H1 (cell line): ENCODE measurements around the gene LPIN2. TPM values are rescaled to one million over a fixed set of nuclear protein-coding genes. Genes with fewer than 3 reads are reported as not detected.

Experiments
- CTCF ChIA-PET: fragments of 300-600 bp; sonication (Branson Sonifier 250); formaldehyde crosslinking; loops from one replicate; lab custom pipeline; 2021; ENCODE audit not compliant: partially characterized antibody; lab: Charles Lee
- POLR2A ChIA-PET: fragments of 300-600 bp; sonication (Branson Sonifier 250); formaldehyde crosslinking; loops from one replicate; lab custom pipeline; 2021; ENCODE audit warnings: inconsistent platforms; ENCODE audit not compliant: partially characterized antibody; lab: Charles Lee
- DNase-seq, 2 experiments: peaks; one replicate each; pipeline versions ENCODE4 v3.0.0 to v3.0.0-alpha.2; 2010 to 2022; ENCODE audit warnings: low spot score in 2 of 2, low read depth in 1 of 2, mixed read lengths in 1 of 2
- FAIRE-seq: peaks from 2 replicates; lab custom pipeline; 2011; peaks lifted over from hg19 to GRCh38; lab: Jason Lieb, UNC
- H2AFZ ChIP-seq: 2 replicates; pipeline ENCODE4 v1.8.1; 2012; ENCODE audit warnings: low read length, inconsistent platforms
- H2AK5ac ChIP-seq: 2 replicates; pipeline ENCODE4 v1.6.1; 2013; ENCODE audit warnings: low read depth, low read length
- H2BK120ac ChIP-seq: replicated peaks from 2 replicates; pipeline ENCODE3; 2013; ENCODE audit warnings: low read depth, low read length, inconsistent platforms
- H2BK12ac ChIP-seq: 2 replicates; pipeline ENCODE4 v1.6.1; 2013; ENCODE audit warnings: low read depth, low read length
- H2BK15ac ChIP-seq: 2 replicates; pipeline ENCODE4 v1.6.1; 2013; ENCODE audit warnings: low read length
- H2BK20ac ChIP-seq: 2 replicates; pipeline ENCODE4 v1.6.1; 2013; ENCODE audit warnings: low read length
- H2BK5ac ChIP-seq: 2 replicates; pipeline ENCODE4 v1.6.1; 2013; ENCODE audit warnings: low read depth, low read length
- H3K14ac ChIP-seq: 2 replicates; pipeline ENCODE4 v1.6.1; 2013; ENCODE audit warnings: inconsistent platforms; ENCODE audit not compliant: insufficient read length
- H3K18ac ChIP-seq: 2 replicates; pipeline ENCODE4 v1.6.1; 2013; ENCODE audit warnings: low read length; ENCODE audit errors: extremely low read depth
- H3K23ac ChIP-seq: 2 replicates; pipeline ENCODE4 v1.6.1; 2013; ENCODE audit warnings: inconsistent platforms; ENCODE audit not compliant: insufficient read length
- H3K23me2 ChIP-seq: 2 replicates; pipeline ENCODE4 v1.6.1; 2013; ENCODE audit warnings: low read depth, low read length
- H3K27ac ChIP-seq: 2 replicates; pipeline ENCODE4 v1.6.1; 2011; ENCODE audit warnings: low read depth, low read length, inconsistent platforms
- H3K27me3 ChIP-seq, 4 experiments: replicated peaks in 1 of 4; 1 replicate in 1 of 4; 2 replicates in 3 of 4; pipeline versions ENCODE4 v1.6.1 to v1.8.1; 2011 to 2013; ENCODE audit warnings: low read length in 3 of 4, mild to moderate bottlenecking in 3 of 4, inconsistent platforms in 2 of 4, mixed read lengths in 2 of 4, moderate library complexity in 1 of 4; ENCODE audit not compliant: control insufficient read depth in 3 of 4, insufficient read depth in 3 of 4; ENCODE audit errors: extremely low read depth in 1 of 4
- H3K36me3 ChIP-seq, 4 experiments: 2 replicates each; pipeline versions ENCODE4 v1.6.1 to v1.8.1; 2011 to 2013; ENCODE audit warnings: mild to moderate bottlenecking in 4 of 4, low read length in 3 of 4, moderate library complexity in 2 of 4, control low read depth in 1 of 4, inconsistent platforms in 1 of 4; ENCODE audit not compliant: insufficient read depth in 4 of 4, control insufficient read depth in 2 of 4
- H3K4ac ChIP-seq: replicated peaks from 2 replicates; pipeline ENCODE3; 2013; ENCODE audit warnings: low read length, low read depth, mixed read lengths, inconsistent platforms; ENCODE audit not compliant: insufficient read length
- H3K4me1 ChIP-seq, 4 experiments: replicated peaks in 1 of 4; 1 replicate in 1 of 4; 2 replicates in 3 of 4; pipeline versions ENCODE4 v1.6.1 to v1.8.1; 2011 to 2013; ENCODE audit warnings: low read length in 3 of 4, inconsistent platforms in 2 of 4, mixed read lengths in 1 of 4; ENCODE audit not compliant: insufficient read depth in 4 of 4, control insufficient read depth in 3 of 4
- H3K4me2 ChIP-seq, 2 experiments: 2 replicates each; pipeline versions ENCODE4 v1.6.1 to v1.8.1; 2011 to 2013; ENCODE audit warnings: low read depth in 2 of 2, low read length in 2 of 2, control low read depth in 1 of 2, inconsistent platforms in 1 of 2, mild to moderate bottlenecking in 1 of 2; ENCODE audit not compliant: insufficient read depth in 1 of 2
- H3K4me3 ChIP-seq, 4 experiments: fragments of 200-600, 300-600 bp in 1 of 4; sonication (generic), shearing (Covaris generic), sonication (Bioruptor Twin) in 1 of 4; 2 replicates each; pipeline versions ENCODE4 v1.5.1 to v1.8.1; 2011 to 2016; ENCODE audit warnings: low read length in 4 of 4, low read depth in 3 of 4, control low read depth in 2 of 4, inconsistent platforms in 2 of 4, mild to moderate bottlenecking in 2 of 4, mixed read lengths in 1 of 4, moderate library complexity in 1 of 4; ENCODE audit not compliant: insufficient read depth in 2 of 4; ENCODE audit errors: extremely low read depth in 1 of 4
- H3K56ac ChIP-seq: replicated peaks from 2 replicates; pipeline ENCODE3; 2013; ENCODE audit warnings: low read depth, mild to moderate bottlenecking, mixed read lengths, low read length, inconsistent platforms; ENCODE audit not compliant: insufficient read length
- H3K79me1 ChIP-seq: 2 replicates; pipeline ENCODE4 v1.6.1; 2013; ENCODE audit warnings: low read depth, low read length, control low read depth
- H3K79me2 ChIP-seq, 2 experiments: 2 replicates each; pipeline versions ENCODE4 v1.6.1 to v1.8.1; 2012 to 2013; ENCODE audit warnings: low read length in 2 of 2, mild to moderate bottlenecking in 2 of 2, inconsistent platforms in 1 of 2; ENCODE audit not compliant: insufficient read depth in 2 of 2, control insufficient read depth in 1 of 2
- H3K9ac ChIP-seq, 4 experiments: replicated peaks in 1 of 4; 1 replicate in 1 of 4; 2 replicates in 3 of 4; pipeline versions ENCODE4 v1.6.1 to v1.8.1; 2011 to 2013; ENCODE audit warnings: low read depth in 3 of 4, low read length in 3 of 4, control low read depth in 2 of 4, mild to moderate bottlenecking in 2 of 4, moderate library complexity in 2 of 4, inconsistent platforms in 1 of 4; ENCODE audit errors: extremely low read depth in 1 of 4
- H3K9me3 ChIP-seq, 2 experiments: 2 replicates each; pipeline versions ENCODE4 v1.6.1 to v1.8.1; 2012 to 2013; ENCODE audit warnings: mild to moderate bottlenecking in 2 of 2, moderate library complexity in 2 of 2, control low read depth in 1 of 2, inconsistent platforms in 1 of 2, low read depth in 1 of 2, low read length in 1 of 2, mixed read lengths in 1 of 2; ENCODE audit not compliant: insufficient read depth in 2 of 2
- H4K20me1 ChIP-seq, 2 experiments: replicated peaks in 1 of 2; 2 replicates each; pipeline versions ENCODE3 to v1.8.1; 2011 to 2013; ENCODE audit warnings: inconsistent platforms in 2 of 2, low read length in 2 of 2, mild to moderate bottlenecking in 1 of 2; ENCODE audit not compliant: insufficient read depth in 2 of 2, control insufficient read depth in 1 of 2
- H4K5ac ChIP-seq: 2 replicates; pipeline ENCODE4 v1.6.1; 2013; ENCODE audit warnings: low read length, low read depth, mixed read lengths, inconsistent platforms; ENCODE audit not compliant: insufficient read length
- H4K8ac ChIP-seq: 2 replicates; pipeline ENCODE4 v1.8.0; 2013; ENCODE audit warnings: mild to moderate bottlenecking, moderate library complexity, low read length, inconsistent platforms; ENCODE audit not compliant: insufficient read depth; ENCODE audit errors: extremely low read depth
- H4K91ac ChIP-seq: replicated peaks from 2 replicates; pipeline ENCODE3; 2013; ENCODE audit warnings: low read length, mixed read lengths, inconsistent platforms; ENCODE audit not compliant: insufficient read length
- ATF3 ChIP-seq: IDR thresholded peaks from 2 replicates; pipeline ENCODE4 v1.6.1; 2011; ENCODE audit warnings: low read depth, mild to moderate bottlenecking, low read length; ENCODE audit not compliant: insufficient read depth
- CHD2 ChIP-seq: IDR thresholded peaks from 2 replicates; pipeline ENCODE4 v1.6.1; 2012; ENCODE audit warnings: low read length, improper control_type of control experiment
- CTBP2 ChIP-seq: IDR thresholded peaks from 2 replicates; pipeline ENCODE4 v1.7.0; 2011; ENCODE audit warnings: borderline replicate concordance, mild to moderate bottlenecking, moderate library complexity, mixed read lengths, low read length; ENCODE audit not compliant: insufficient read depth, insufficient read length
- E2F6 ChIP-seq: IDR thresholded peaks from 2 replicates; pipeline ENCODE4 v1.6.1; 2012; ENCODE audit warnings: inconsistent platforms
- GTF2F1 ChIP-seq: IDR thresholded peaks from 2 replicates; pipeline ENCODE4 v1.6.1; 2012; ENCODE audit warnings: low read depth, low read length, improper control_type of control experiment, borderline replicate concordance
- MAX ChIP-seq: IDR thresholded peaks from 2 replicates; pipeline ENCODE4 v1.6.1; 2012; ENCODE audit warnings: inconsistent platforms
- TAF7 ChIP-seq: optimal IDR thresholded peaks from 2 replicates; pipeline ENCODE3; 2011; ENCODE audit warnings: low read depth, mild to moderate bottlenecking, inconsistent platforms, low read length, moderate library complexity, borderline replicate concordance
- USF2 ChIP-seq: IDR thresholded peaks from 2 replicates; pipeline ENCODE4 v1.6.1; 2011; ENCODE audit warnings: low read length, improper control_type of control experiment
- polyA plus RNA-seq, 7 experiments: library from polyadenylated mRNA; depleted of rRNA in 3 of 7; stranded (reverse) in 5 of 7; unstranded in 2 of 7; fragments of >200 nt in 5 of 7; fragments of 200-250 nt in 2 of 7; gene quantifications; 1 replicate in 5 of 7; 2 replicates in 1 of 7; 4 replicates in 1 of 7; pipeline versions ENCODE4 v1.2.1 to v1.2.3, GENCODE V29; 2011 to 2013; ENCODE audit warnings: missing spikeins in 2 of 7, mixed read lengths in 2 of 7
- total RNA-seq: library from RNA; stranded (reverse); fragmentation: NEBNext Ultra II Directional; extraction: Animal tissue kit (Norgen Biotek cat#: 25700); gene quantifications from 2 replicates; pipeline ENCODE4 v1.2.1, GENCODE V29; 2021

Gene LPIN2
- total and polyA plus RNA-seq, 2 of the 8 experiments (the other 6 are each of a cell fraction or from before 2014, with no cell fraction given): 7.4 to 14.2 TPM

GRCh38 chr18:2997429-2997828 lies 15.5 kb downstream of the LPIN2 start:
- FAIRE-seq (no peak), DNase-seq (no peak)
- Histone ChIP-seq H3K4me2 (peak overlapping the region in 1 of 2 experiments; percentile 25; a peak in 1 of 4 replicates), H3K14ac (no peak overlapping the region), H3K79me1 (peaks cover 8% of the 10 kb centered on the region; the same call in 1 of the 2 replicates), H3K23me2 (no peaks in the 10 kb centered on the region), H3K9ac (0 out of 7 replicates have a peak overlapping the region, but pooled peaks of 1 of the 4 experiments have one; percentile 7), H3K18ac (no peak overlapping the region), H4K8ac (no peak overlapping the region), H2BK20ac (no peak overlapping the region), H3K4ac (no peak overlapping the region), H3K4me3 (no peak overlapping the region), H3K79me2 (peaks cover 3 to 66% of the 10 kb centered on the region in 2 experiments; a peak in 2 of 4 replicates), H3K27ac (no peak overlapping the region), H3K56ac (no peak overlapping the region), H3K36me3 (no peaks in the 10 kb centered on the region), H2BK15ac (no peak overlapping the region), H2BK12ac (0 out of 2 replicates have a peak overlapping the region, but pooled peaks have one; percentile 62), H4K5ac (no peak overlapping the region), H3K4me1 (peaks cover 2 to 14% (median 9%) of the 10 kb centered on the region in 4 experiments), H2AK5ac (no peak overlapping the region), H3K9me3 (0 out of 4 replicates have a peak, but pooled peaks cover 0 to 3% of the 10 kb centered on the region in 2 experiments), H2BK5ac (no peak overlapping the region), H3K27me3 (no peaks in the 10 kb centered on the region), H4K91ac (no peak overlapping the region), H2BK120ac (no peak overlapping the region), H4K20me1 (peaks cover 0 to 1% of the 10 kb centered on the region in 2 experiments), H3K23ac (no peak overlapping the region), H2AFZ (no peak overlapping the region)
- ChIA-PET CTCF (interaction anchor here (0.8 to 5.9 kb wide), 6 partner anchors 9 to 155 kb away, joined by 3 to 47 read pairs (median 4); no protein-coding TSS in a partner anchor), POLR2A (interaction anchor here (1.3 kb wide), 1 partner anchor 16 kb away, joined by 3 read pairs; the partner anchor contains the start of gene LPIN2)
- TF ChIP-seq CHD2 (no peak), MAX (no peak), ATF3 (no peak), USF2 (no peak), TAF7 (no peak), E2F6 (no peak), CTBP2 (no peak), GTF2F1 (no peak)
